ENCODE measurements around the gene BDNF.

BDNF gene

DNA sequence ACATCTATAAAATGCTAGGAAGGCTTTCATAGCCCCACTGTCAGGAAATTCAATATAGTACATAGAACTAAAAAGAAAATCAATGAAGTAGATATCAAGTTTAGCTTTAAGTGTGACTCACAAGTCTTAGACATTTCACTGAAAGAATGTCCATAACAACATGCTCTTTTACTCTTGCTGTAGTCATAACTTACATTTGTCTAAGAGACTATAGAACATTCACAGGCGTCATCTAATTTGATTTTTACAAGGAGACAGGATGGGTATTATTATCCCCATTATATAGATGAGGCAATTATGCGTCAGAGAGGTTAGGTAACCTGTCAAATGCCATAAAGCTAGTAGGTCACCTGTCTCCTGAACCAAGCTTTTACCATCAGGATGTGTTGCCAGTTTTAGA lies 36.9 kb downstream of the BDNF start:
- no peaks in the 10 kb centered on the region for H3K79me2 ChIP-seq (ENCODE audit: insufficient read depth, low read depth)
- no peak overlapping the region for H2AFZ ChIP-seq (ENCODE audit: low read depth)
- H3K27me3 ChIP-seq (ENCODE audit: insufficient read depth, low read depth) = no peaks in the 10 kb centered on the region
- H3K27ac ChIP-seq = no peak overlapping the region
- TF ChIP-seq, protein P1, sequence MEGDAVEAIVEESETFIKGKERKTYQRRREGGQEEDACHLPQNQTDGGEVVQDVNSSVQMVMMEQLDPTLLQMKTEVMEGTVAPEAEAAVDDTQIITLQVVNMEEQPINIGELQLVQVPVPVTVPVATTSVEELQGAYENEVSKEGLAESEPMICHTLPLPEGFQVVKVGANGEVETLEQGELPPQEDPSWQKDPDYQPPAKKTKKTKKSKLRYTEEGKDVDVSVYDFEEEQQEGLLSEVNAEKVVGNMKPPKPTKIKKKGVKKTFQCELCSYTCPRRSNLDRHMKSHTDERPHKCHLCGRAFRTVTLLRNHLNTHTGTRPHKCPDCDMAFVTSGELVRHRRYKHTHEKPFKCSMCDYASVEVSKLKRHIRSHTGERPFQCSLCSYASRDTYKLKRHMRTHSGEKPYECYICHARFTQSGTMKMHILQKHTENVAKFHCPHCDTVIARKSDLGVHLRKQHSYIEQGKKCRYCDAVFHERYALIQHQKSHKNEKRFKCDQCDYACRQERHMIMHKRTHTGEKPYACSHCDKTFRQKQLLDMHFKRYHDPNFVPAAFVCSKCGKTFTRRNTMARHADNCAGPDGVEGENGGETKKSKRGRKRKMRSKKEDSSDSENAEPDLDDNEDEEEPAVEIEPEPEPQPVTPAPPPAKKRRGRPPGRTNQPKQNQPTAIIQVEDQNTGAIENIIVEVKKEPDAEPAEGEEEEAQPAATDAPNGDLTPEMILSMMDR (conservative IDR thresholded peaks at IDR 0.05; ENCODE audit: low read depth, low read length) = no peak
- H3K9ac ChIP-seq = no peak overlapping the region
- no peaks in the 10 kb centered on the region for H3K4me1 ChIP-seq (ENCODE audit: low read depth, poor library complexity, severe bottlenecking)
- H3K4me3 ChIP-seq (IDR thresholded peaks at IDR 0.05; ENCODE audit: insufficient read depth, low read depth, low read length) = no peak overlapping the region
- no peak overlapping the region for H3K4me2 ChIP-seq
- no peaks in the 10 kb centered on the region for H3K36me3 ChIP-seq (ENCODE audit: insufficient read depth)
- no peaks in the 10 kb centered on the region for H4K20me1 ChIP-seq (ENCODE audit: insufficient read depth)

DNA sequence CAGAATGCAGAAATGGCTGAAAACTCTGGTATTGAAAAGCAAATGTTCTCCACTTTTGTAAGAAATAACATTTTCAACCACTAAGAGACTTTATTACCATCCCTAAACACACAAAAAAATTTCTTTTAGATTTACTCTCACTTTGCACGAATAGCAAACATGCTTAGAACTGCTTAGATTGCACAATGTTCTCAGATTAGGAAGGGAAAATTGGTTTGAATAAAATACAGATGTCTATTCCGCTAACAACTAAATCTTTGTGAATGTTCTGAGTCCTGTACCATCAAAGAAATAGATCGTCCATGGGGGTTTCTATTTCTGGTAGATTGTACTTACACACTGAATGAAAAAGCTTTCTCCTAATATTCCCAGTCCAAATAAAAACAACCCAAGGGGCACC lies 40.1 kb downstream of the BDNF start:
- H3K4me2 ChIP-seq = no peak overlapping the region
- no peaks in the 10 kb centered on the region for H3K4me1 ChIP-seq (ENCODE audit: low read depth, poor library complexity, severe bottlenecking)
- H3K79me2 ChIP-seq (ENCODE audit: insufficient read depth, low read depth) = no peaks in the 10 kb centered on the region
- H3K9ac ChIP-seq = no peak overlapping the region
- H3K27ac ChIP-seq = no peak overlapping the region
- TF ChIP-seq, protein P1 (conservative IDR thresholded peaks at IDR 0.05; ENCODE audit: low read depth, low read length) = no peak
- H3K4me3 ChIP-seq (IDR thresholded peaks at IDR 0.05; ENCODE audit: insufficient read depth, low read depth, low read length) = no peak overlapping the region
- H3K27me3 ChIP-seq (ENCODE audit: insufficient read depth, low read depth) = no peaks in the 10 kb centered on the region
- no peak overlapping the region for H2AFZ ChIP-seq (ENCODE audit: low read depth)
- H4K20me1 ChIP-seq (ENCODE audit: insufficient read depth) = no peaks in the 10 kb centered on the region
- H3K36me3 ChIP-seq (ENCODE audit: insufficient read depth) = no peaks in the 10 kb centered on the region

DNA sequence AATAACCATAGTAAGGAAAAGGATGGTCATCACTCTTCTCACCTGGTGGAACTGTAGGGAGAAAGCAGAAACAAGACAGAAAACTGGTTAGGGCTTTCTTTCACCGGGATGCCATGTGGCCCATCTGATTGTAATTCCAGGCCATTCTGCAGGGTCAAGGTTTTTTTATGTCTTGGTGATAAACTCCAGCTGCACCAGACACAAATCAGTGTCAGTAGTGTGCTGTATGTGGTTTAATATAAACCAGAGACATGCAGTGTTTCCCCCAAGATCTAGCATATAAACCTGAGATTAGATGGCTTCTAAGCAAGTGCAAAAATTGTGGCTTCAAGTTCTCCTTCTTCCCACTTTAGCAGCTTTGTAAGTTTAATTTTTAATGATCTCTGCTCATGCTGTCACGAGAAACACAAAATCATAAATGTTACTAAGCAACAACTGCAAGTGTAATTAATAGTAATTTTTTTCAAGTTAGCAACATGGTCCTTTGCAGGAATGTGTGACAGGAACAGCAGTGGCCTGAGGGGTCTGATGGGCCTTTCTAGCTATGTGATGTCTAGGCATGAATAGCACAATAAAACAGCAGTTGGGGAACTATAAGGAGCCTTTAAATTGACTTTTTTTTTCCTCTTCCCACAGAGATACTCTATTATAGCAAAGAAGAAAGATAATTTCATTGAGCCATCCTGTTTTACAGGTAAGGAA lies 41.6 kb downstream of the BDNF start:
- no peak overlapping the region for H2AFZ ChIP-seq (ENCODE audit: low read depth)
- no peaks in the 10 kb centered on the region for H3K27me3 ChIP-seq (ENCODE audit: insufficient read depth, low read depth)
- H4K20me1 ChIP-seq (ENCODE audit: insufficient read depth) = no peaks in the 10 kb centered on the region
- no peak overlapping the region for H3K9ac ChIP-seq
- H3K79me2 ChIP-seq (ENCODE audit: insufficient read depth, low read depth) = no peaks in the 10 kb centered on the region
- H3K4me1 ChIP-seq (ENCODE audit: low read depth, poor library complexity, severe bottlenecking) = no peaks in the 10 kb centered on the region
- H3K36me3 ChIP-seq (ENCODE audit: insufficient read depth) = no peaks in the 10 kb centered on the region
- no peak overlapping the region for H3K4me3 ChIP-seq (IDR thresholded peaks at IDR 0.05; ENCODE audit: insufficient read depth, low read depth, low read length)
- no peak overlapping the region for H3K27ac ChIP-seq
- no peak overlapping the region for H3K4me2 ChIP-seq
- TF ChIP-seq, protein P1 (conservative IDR thresholded peaks at IDR 0.05; ENCODE audit: low read depth, low read length) = no peak

DNA sequence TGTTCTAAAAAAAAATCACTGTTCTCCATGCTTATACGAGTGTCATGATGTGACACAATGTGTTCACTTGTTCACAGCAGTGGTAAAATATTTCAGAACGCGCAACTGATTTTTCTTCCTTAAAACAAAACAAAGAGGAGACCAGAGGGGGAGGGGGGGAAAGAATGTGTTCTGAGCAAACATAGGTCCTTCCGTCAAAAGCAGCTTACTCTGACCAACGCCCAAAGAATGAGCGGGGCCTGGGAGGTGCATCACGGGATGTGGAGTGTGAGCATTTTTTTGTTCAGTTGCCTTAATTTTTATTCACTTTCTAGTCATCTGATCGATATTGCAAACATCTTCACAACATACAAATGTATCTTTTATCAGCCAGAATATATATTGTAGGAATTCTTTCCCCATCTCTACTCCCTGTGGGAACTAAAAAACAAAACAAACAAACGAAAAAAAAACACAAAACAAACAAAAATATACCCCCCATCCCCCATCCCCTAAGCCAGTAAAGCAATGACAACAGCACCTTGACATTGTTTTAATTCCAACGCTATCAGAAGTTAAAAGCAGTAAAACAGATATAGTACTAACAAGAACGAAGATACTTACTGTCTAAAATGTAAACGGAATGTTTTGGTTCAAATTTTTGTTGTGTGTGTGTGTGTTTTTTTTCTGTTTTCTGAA lies 43.3 kb downstream of the BDNF start:
- no peak overlapping the region for H3K4me2 ChIP-seq
- H3K36me3 ChIP-seq (ENCODE audit: insufficient read depth) = no peaks in the 10 kb centered on the region
- TF ChIP-seq, protein P1 (conservative IDR thresholded peaks at IDR 0.05; ENCODE audit: low read depth, low read length) = no peak

More for the DNA sequence above, 43.3 kb downstream of the BDNF start:
- Histone ChIP-seq H3K79me2 (ENCODE audit: insufficient read depth, low read depth) (no peaks in the 10 kb centered on the region), H3K27me3 (ENCODE audit: insufficient read depth, low read depth) (no peaks in the 10 kb centered on the region), H3K4me1 (ENCODE audit: low read depth, poor library complexity, severe bottlenecking) (no peaks in the 10 kb centered on the region), H3K27ac (no peak overlapping the region), H4K20me1 (ENCODE audit: insufficient read depth) (no peaks in the 10 kb centered on the region), H3K4me3 (IDR thresholded peaks at IDR 0.05; ENCODE audit: insufficient read depth, low read depth, low read length) (no peak overlapping the region), H3K9ac (no peak overlapping the region), H2AFZ (ENCODE audit: low read depth) (no peak overlapping the region)

Data from KMS-11 (cell line).